HG02610 (cell line): ENCODE measurements around the gene UBE2R2.
"Not testable (repeated sequence)": the region's sequence is repeated elsewhere in the genome, so short reads cannot be mapped to it uniquely, and the experiment has no call there.

ENCODE experiments used
- ATAC-seq: cut with Tn5 transposase; IDR thresholded peaks from one replicate; pipeline ENCODE4 v1.9.1; 2021; ENCODE audit warnings: mild to moderate bottlenecking, moderate library complexity; ENCODE audit not compliant: unreplicated experiment

The UBE2R2 gene

DNA sequence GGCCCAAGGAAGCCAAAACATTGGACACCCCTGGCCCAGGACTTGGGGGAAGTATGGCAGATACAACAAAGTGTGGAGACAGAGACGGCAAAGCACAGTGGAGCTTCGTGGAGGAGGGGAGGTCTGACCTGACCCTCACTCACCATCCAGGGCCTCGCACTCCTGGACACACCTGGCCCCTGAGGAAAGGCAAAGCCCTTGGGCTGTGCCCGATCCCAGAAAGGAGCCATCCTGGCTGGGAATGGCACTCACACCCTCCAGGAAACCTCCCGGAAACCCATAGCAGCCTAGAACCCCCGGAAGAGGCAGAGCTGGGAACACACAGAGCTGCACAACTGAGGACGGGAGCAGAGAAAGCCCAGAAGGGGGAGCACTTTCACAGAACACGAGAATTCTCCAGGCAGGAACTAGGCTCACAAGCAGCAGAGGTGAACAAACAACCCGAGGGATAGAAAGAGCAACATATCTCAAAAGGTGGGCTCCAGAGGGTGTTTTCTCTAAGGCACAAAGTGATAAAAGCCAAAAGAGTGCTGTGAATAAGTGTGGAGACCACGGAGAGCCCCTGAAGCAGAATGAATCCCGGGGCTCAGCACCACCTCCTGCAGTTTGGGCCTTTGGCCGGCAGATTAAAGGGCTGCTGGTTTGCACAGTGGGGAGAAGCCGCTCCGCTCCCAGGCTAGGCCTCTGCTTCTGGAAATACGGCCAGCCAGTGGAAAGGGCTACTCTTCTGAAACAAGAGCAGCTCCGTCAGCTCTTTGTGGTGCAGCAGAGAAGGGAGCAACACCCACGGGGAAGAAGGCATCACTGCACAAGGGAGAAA lies 108.2 kb downstream of the UBE2R2 start:
- ATAC-seq, result no peak

GRCh38 chr9:33926746-33927485 lies 110.0 kb downstream of the UBE2R2 start:
- no peak for ATAC-seq

DNA sequence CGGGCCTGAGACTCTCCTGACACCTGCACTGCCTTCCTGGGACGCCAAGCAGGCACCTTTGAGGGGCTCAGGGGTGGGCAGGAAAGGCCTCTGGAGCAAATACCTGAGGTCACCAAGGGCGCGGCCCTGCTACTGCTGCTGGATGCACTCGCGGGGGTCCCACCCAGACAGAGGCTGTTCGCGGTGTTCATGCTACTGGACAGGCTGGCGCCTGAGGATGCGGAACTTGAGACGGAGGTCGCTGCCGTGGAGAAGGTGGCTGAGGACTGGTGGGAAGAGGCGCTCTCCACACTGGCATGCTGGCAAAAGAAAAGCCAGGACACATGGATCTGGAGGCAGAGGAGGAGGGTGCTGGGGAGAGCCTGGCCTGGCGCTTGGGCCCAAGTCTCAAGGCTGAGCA lies 110.7 kb downstream of the UBE2R2 start:
- no peak for ATAC-seq

DNA sequence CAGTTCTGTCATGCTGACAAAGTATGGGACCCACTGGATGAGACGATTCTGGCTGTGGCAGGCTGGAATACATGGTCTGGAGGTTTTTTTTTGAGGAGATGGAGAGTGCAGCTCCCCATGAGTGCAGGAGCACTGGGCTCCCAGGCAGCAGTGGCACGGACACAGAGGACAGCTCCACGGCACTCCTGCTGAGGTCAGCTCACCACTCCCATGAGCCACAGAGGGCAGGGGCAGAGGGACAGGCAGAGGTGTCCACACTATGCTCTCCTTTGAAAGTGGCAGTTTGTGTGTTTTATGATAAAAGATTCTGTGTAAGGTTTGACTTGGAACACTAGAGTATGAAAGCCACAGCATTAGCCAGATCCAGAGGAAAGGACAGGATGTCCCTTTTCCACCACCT lies 114.4 kb downstream of the UBE2R2 start:
- ATAC-seq, result no peak

- no peak for ATAC-seq
Measured at GRCh38 chr9:33932078-33932807, 115.3 kb downstream of the UBE2R2 start.

DNA sequence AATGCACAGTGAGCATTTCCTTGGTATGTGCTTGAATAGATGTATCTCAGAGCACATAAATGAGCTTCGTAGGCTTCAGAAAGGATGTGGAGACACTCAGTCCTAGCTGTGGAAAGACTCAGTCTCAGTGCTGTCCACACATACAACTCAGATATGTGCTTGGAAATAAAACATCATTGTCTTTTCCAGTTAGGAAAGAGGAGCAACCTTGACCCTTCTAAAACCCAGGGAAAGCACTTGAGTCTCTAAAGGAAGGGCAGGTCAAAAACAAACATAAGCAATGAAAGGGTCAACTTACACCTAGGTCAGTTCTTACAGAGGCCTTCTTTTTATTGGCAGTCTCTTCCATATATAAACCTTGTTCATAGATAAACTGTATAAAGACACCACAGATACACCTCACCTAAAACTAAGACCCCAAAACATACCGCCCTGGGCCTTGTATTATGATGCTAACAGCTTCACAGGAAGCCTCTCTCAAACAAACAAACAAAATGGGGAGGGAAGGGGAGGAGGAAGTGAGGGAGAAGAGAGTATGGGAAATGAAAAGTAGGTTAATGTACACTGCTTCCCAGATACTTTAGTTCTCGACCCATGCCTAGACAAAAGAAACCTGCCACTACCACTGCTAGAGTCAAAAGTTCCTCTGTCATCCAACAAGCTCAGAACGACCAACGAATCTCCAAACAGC lies 117.4 kb downstream of the UBE2R2 start:
- ATAC-seq, result no peak

DNA sequence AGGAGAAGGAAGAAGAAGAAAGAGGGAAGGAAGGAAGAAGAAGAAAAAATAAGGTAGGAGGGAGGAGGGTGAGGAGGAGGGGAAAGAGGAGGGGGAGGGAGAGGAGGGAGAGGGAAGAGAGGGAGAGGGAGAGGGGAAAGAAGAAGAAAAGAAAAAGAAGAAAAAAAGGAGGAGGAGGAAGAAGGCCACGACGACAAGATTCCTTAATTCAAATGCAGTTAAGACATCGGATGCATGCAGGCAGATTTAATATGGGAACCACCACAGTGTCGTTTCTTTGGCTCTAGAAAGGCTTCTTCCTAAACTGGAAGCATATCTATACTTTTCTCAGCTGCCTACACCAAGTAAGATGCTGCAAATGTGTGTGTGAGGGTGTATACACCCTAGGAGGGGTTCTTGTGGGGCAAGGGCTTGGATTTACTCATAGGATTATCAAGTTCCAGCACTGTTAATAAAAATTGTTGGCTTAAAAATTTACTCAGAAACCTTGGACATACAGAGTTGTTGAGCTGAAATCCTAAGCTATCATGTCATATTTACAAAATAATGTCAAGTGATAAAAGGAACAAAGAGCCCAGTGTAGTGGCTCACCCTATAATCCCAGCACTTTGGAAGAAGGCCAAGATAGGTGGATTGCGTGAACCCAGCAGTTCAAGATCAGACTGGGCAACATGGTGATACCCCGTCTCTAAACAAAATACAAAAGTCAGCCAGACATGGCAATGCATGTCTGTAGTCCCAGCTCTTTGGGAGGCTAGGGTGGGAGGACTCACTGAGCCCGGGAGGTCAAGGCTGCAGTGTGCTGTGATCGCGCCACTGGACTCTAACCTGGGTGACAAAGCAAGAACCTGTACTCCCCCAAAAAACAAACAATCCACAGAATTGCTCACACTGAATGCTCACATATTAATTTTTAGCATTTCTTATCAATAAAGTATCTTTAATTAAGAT lies 123.2 kb downstream of the UBE2R2 start:
- ATAC-seq, result no peak

DNA sequence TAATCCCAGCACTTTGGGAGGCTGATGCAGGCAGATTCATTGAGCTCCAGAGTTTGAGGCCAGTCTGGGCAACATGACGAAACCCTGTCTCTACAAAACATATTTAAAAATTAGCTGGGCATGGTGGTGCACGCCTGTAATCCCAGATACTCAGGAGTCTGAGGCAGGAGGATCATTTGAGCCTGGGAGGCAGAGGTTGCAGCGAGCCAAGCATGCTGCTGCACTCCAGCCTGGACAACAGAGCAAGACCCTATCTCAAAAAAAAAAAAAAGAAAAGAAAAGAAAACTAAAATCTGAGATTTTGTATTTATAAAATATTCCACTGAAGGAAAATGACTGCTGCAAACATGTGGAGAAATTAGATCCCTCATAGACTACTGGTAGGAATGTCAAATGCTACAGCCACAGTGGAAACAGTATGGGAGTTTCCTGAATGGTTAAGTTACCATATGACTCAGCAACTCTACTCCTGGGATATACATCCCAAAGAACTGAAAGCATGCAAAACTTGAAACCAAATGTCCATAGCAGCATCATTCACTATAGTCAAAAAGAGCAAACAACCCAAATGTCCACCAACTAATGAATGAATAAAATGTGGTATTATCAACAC lies 125.6 kb downstream of the UBE2R2 start:
- no peak for ATAC-seq

GRCh38 chr9:33943389-33943788 lies 126.4 kb downstream of the UBE2R2 start:
- ATAC-seq, result no peak

DNA sequence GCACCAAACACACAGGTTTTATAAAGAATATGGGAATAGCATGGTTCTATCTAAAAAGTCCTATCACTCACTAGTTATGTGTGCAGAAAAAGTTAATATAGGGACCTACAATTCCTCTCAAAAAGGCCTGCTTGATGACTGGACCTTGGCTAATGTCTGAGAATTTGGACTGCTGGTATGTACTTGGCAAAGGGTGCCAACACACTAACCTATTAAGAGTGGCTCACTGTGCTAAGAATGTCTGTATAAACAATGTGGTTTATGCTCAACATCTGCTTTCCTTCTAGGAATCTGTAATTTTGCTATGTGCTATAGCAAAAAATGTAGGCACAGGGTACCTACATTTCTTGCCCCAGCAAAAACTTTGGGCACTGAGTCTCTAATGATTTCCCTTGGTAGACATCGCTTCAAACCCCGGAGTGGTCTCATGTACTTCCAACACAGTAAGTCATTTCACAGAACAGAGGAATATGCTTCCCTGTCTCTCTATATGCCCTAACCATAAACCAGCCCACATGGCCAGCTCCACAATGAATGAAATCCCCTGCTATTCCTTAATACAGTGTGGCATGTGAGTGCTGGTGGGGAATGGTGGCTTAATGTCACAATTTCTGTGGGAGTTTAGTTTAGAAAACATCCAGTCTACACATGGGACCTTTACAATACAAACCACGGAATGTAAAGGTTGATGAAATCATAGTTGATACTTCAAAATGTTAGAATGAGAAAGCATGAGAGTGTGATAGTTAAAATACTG lies 130.0 kb downstream of the UBE2R2 start:
- ATAC-seq, result no peak

DNA sequence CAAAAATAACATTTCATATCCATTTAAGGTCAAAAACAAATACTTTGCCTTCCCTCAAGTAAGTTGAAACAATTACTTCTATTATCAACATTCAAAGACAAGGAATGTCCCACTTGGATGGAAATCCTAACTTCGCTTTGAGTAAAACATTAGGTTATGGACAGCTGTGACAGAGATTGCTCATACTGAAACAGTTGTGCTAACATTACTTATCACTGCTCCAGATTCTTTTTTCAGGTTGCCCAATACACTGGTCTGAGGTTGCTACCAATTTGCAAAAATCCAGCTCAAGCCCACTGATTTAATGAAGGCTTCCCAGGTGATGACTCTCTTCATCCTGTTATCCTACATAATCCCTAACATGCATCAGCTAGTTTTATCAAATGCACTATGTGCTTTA lies 133.4 kb downstream of the UBE2R2 start:
- no peak for ATAC-seq

- no peak for ATAC-seq
Measured at GRCh38 chr9:33952066-33952465, 135.1 kb downstream of the UBE2R2 start.

DNA sequence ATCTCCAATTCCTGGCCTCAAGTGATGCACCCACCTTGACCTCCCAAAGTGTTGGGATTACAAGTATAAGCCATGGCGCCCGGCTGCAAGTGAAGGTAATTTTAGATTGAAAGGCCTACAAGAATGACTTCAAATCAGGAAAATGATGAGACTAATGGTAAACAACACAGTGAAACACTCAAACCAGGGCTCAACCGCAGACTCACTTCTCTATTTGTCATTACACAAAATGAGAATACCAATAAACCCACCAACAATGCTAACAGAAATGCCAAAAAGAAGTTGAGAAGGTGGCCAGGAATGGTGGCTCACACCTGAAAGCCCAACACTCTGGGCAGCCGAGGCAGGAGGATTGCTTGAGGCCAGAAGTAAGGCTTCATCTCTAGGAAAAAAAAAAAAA lies 139.6 kb downstream of the UBE2R2 start:
- no peak for ATAC-seq

DNA sequence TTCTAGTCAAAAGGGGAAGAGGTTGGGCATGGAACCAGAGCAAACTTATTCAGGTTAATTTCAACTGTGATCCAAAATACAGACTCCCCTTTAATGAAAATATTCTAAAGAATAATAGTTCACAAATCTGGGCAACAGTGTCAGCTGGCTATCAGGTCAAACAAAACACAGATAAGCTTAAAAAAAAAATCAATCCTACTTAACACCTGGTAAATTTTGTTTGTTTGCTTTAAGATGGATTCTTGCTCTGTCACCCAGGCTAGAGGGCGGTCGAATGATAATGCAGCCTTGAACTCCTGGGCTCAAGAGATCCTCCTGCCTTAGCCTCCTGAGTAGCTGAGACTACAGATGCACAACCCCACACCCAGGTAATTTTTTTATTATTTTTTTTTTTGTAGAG lies 142.8 kb downstream of the UBE2R2 start:
- ATAC-seq, result no peak

DNA sequence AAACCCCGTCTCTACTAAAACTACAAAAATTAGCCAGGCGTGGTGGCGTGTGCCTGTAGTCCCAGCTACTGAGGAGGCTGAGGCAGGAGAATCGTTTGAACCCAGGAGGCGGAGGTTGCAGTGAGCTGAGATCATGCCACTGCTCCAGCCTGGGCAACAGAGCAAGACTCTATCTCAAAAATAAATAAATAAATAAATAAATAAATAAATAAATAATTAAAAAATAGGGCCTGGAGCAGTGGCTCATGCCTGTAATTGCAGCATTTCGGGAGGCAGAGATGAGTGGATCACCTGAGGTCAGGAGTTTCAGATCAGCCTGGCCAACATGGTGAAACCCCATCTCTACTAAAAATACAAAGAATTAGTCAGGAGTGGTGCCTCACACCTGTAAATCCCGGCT lies 145.5 kb downstream of the UBE2R2 start:
- ATAC-seq, result not testable (repeated sequence)

GRCh38 chr9:33964086-33964768 lies 147.3 kb downstream of the UBE2R2 start:
- no peak for ATAC-seq
